Measurements from ENCODE around the gene SACS.

DNA sequence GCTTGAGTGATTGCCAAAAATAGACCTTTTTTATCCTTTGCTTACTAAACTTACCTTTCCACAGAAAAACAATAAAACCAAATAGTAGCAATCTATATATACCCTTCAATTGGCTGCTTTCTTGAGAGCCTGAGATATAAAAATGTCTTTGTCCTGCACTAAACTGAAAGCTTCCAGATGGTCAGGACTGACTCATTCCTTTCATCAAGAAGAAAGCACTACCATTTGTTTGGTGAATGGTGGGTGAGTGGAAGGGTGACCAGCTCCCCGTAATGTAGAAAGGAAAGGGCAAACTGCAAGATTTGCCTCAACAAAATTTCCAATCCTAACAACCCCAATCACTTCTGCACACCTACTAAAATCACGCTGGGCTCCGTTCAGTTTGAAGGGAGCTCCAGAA lies 67.8 kb downstream of the SACS start:
- no peak for TF ChIP-seq POLR2A (IDR thresholded peaks at IDR 0.05)
- TF ChIP-seq POLR2AphosphoS5 (IDR thresholded peaks at IDR 0.05): no peak

Measured in sigmoid colon (tissue), 4 donors.